Measurements from ENCODE around the gene LTF.

The LTF gene

GRCh38 chr3:46504789-46505188, 40.1 kb upstream of the LTF start:
- TF ChIP-seq, protein P1, sequence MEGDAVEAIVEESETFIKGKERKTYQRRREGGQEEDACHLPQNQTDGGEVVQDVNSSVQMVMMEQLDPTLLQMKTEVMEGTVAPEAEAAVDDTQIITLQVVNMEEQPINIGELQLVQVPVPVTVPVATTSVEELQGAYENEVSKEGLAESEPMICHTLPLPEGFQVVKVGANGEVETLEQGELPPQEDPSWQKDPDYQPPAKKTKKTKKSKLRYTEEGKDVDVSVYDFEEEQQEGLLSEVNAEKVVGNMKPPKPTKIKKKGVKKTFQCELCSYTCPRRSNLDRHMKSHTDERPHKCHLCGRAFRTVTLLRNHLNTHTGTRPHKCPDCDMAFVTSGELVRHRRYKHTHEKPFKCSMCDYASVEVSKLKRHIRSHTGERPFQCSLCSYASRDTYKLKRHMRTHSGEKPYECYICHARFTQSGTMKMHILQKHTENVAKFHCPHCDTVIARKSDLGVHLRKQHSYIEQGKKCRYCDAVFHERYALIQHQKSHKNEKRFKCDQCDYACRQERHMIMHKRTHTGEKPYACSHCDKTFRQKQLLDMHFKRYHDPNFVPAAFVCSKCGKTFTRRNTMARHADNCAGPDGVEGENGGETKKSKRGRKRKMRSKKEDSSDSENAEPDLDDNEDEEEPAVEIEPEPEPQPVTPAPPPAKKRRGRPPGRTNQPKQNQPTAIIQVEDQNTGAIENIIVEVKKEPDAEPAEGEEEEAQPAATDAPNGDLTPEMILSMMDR (IDR thresholded peaks at IDR 0.05; ENCODE audit: low read length, missing control alignments) = no peak
- DNase-seq (ENCODE audit: low read depth) = no peak
- H3K4me3 ChIP-seq (replicated peaks; ENCODE audit: low read depth, low read length) = no peak overlapping the region

DNA sequence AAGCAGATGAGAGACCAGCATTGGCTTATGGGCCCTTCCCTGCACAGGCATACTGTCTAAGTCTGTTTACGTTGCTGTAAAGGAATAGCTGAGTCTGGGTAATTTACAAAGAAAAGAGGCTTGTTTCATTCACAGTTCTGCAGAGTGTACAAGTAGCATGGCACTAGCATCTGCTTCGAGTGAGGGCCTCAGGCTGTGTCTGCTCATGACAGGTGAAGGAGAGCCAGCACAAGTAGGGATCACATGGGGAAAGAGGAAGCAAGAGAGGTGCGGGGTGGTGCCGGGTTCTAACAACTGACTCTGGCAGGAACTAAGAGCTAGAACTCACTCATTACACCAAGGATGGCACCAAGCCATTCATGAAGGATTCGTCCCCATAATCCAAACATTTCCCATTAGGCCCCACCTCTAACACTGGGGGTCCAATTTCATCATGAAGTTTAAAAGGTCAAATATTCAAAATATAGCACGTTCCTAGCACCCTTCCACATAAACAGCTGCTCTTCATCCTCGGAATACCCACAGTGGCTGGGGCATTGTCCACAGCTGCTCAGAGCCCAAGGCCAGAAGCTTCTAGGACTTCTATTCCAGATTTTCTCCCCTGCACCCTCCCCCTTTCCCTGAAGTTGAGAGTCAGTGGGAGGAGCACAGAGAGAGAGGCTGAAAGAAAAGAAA, 38.6 kb upstream of the LTF start:
- TF ChIP-seq, protein P1 (IDR thresholded peaks at IDR 0.05; ENCODE audit: low read length, missing control alignments) = no peak
- no peak for DNase-seq (ENCODE audit: low read depth)

DNA sequence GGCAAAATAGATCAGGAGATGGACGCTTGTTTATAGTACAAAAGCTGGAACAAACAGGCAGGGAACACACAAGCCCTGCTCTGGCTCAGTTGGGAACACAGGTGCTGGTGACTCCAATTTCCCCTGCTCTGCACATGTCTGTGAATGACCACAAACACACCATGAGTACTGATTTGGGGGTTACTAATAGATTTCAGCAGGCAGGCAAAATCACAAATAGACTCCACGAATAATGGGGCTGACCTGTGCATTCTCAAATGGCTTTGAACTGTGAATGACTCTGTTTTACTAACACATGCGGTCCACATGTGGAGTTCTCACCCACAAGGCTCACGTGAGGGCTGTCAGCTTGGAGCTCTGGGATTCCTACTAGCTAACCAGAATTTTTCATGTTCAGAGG, 37.0 kb upstream of the LTF start:
- H3K4me3 ChIP-seq (replicated peaks; ENCODE audit: low read depth, low read length) = no peak overlapping the region
- TF ChIP-seq, protein P1 (IDR thresholded peaks at IDR 0.05; ENCODE audit: low read length, missing control alignments) = no peak
- no peak for DNase-seq (ENCODE audit: low read depth)

More for the DNA sequence above, 38.6 kb upstream of the LTF start:
- no peak overlapping the region for H3K4me3 ChIP-seq (replicated peaks; ENCODE audit: low read depth, low read length)

- no peak overlapping the region for H3K4me3 ChIP-seq (replicated peaks; ENCODE audit: low read depth, low read length)
- peak; percentile 87 for DNase-seq (ENCODE audit: low read depth)
- TF ChIP-seq, protein P1 (IDR thresholded peaks at IDR 0.05; ENCODE audit: low read length, missing control alignments) = no peak
These were observed 36.2 kb upstream of the LTF start for GRCh38 chr3:46500656-46501635.

DNA sequence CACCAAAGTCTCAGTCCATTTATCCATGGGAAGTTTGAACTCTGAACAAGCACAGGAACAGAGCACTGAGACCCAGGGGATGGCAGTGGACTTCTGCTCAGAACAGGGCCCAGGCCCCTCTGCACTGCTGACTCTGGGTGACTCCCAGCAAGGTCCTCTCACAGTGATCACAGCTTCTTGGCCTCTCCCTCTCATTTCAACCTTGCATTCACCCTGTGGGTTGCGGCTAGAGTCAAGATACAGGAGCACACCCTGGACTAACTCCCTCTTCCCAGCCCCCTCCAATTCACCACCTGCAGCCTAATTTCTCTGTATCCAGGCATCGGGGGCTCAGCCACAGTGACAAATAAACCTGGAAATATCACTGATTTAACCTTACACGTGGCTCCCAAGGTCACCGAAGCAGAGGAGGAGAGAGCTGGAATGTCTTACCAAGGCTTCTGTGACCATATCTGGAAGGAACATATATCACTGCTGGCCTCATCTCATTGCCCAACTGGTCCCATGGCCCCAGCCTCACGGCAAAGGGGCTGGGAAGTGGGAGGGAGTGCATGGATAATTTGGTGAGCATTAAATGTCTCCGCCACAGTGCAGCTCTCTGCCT, 34.3 kb upstream of the LTF start:
- no peak overlapping the region for H3K4me3 ChIP-seq (replicated peaks; ENCODE audit: low read depth, low read length)
- DNase-seq (ENCODE audit: low read depth) = no peak
- TF ChIP-seq, protein P1 (IDR thresholded peaks at IDR 0.05; ENCODE audit: low read length, missing control alignments) = no peak

DNA sequence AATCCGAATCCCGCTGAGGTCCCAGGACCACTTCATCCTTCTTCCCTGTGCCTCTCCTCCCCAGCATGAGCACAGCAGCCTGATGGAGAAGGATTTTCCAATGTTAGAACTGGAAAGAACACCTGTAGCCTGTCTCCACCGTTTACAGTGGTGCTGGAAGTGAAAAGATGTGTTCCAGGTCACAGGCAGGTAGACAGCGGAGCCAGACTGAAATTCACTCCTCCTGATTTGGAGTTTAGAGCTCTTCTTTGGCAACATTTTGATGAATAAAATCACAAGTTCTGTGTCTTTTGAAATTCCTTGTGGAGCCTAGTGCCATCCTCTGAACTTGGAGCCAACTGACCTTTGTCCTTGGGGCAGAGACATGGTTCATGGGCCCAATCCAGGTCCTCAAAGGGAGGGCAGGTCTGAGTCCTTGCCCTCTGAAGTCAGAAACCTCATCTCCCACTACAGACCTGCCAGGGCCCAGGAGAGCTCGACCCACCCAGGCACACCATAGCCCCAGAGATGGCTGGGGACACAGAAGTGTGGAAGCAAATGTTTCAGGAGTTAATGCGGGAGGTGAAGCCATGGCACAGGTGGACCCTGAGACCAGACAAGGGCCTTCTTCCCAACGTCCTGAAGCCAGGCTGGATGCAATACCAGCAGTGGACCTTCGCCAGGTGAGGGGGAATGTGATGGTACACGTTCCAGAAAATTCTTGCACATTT, 33.0 kb upstream of the LTF start, which contains the start of gene RTP3:
Gene RTP3, plus strand, starts transcription at position 421 of the 710 bp plus-strand sequence. Its CDS starts 87 bp downstream, at position 508.
- TF ChIP-seq, protein P1 (IDR thresholded peaks at IDR 0.05; ENCODE audit: low read length, missing control alignments) = no peak
- DNase-seq (ENCODE audit: low read depth) = no peak
- H3K4me3 ChIP-seq (replicated peaks; ENCODE audit: low read depth, low read length) = no peak within 1 kb of the TSS

Measured in fibroblast of pulmonary artery (primary cell).